ENCODE measurements around the gene TENM4.

Gene TENM4

DNA sequence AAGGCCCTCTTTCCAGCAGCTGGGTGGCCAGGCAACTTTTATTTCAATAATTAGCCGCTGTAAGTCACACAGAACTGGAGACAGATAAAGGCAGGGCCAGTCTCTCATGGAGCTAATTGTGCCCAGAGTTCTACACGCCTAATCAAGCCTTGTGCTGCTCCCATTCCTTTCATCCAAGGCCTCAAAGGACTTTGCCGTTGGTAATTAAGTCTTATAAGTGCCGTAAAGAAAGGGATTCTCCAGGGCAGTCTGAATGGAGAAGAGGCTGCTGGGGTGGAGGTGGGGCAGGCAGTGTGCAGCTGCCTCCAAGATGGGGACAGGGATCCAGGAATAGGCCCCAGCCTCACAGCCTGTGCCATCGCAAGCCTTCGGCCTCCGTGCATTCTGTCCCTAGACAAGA is 357.9 kb downstream of the TENM4 start:
- H3K4me3 Mint-ChIP-seq, result no peak overlapping the region
- H3K27ac Mint-ChIP-seq (ENCODE audit: low read depth), result no peak overlapping the region
- no peak for DNase-seq (ENCODE audit: low spot score in 2 of 2)
- H3K27me3 Mint-ChIP-seq, result peaks cover 2% of the 10 kb centered on the region
- no peaks in the 10 kb centered on the region for H3K36me3 Mint-ChIP-seq (ENCODE audit: insufficient read depth)
- H3K9me3 Mint-ChIP-seq, result no peaks in the 10 kb centered on the region
- H3K4me1 Mint-ChIP-seq, result no peaks in the 10 kb centered on the region
- ATAC-seq (replicated peaks; ENCODE audit: extremely low read depth, poor library complexity, severe bottlenecking), result no peak

DNA sequence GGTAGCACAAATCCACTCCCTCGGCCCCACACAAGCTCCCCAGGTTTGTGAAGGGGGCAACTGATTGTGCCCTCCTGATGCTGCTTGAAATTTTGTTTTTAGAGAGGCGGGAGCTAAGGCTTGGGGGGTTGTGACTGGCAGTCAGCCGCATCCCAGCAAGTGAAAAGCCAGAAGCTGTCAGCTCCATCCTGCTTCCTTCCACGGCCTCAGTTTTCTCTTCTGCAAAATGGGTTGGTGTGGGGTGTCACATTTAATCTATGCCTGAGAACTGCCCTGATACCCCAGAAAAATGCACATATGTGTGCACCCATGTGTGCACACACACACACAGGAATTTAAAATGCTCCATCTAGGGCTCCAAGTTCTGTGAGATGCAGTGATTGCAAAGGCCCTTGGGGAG is 358.6 kb downstream of the TENM4 start:
- Mint-ChIP-seq H3K4me3 (no peak overlapping the region), H3K9me3 (no peaks in the 10 kb centered on the region), H3K27me3 (peaks cover 8% of the 10 kb centered on the region), H3K36me3 (ENCODE audit: insufficient read depth) (no peaks in the 10 kb centered on the region), H3K4me1 (no peaks in the 10 kb centered on the region), H3K27ac (ENCODE audit: low read depth) (no peak overlapping the region)
- ATAC-seq (replicated peaks; ENCODE audit: extremely low read depth, poor library complexity, severe bottlenecking) (no peak), DNase-seq (ENCODE audit: low spot score in 2 of 2) (no peak)

DNA sequence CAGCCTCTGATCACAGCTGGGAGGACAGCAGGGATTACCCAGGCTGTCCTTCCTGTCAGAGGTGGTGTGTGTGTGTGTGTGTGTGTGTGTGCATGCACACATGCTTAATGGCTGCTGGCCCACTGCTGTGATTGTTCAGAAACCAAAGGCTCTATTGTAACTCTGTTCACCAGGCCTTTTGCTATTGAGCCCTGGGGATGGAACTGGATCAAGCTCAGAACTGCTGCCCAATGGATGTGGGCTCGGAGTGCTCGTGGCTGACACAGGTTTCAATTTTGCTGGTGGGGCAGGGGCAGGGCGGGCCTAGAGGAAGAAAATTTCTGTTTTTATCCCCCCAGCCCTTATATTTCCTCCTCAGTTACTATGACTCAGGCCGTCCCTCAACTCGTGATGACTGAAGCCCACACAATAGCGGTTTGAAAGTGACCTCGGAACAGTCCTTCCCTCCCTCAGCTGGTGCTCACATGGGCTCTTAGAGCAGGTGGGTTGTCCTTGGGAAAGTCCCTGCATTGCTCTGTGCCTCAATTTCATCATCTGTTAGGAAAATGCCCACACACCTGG is 359.3 kb downstream of the TENM4 start:
- ATAC-seq (replicated peaks; ENCODE audit: extremely low read depth, poor library complexity, severe bottlenecking) (no peak), DNase-seq (ENCODE audit: low spot score in 2 of 2) (no peak)
- no peaks in the 10 kb centered on the region for H3K4me1 Mint-ChIP-seq
- H3K9me3 Mint-ChIP-seq, result no peaks in the 10 kb centered on the region
- H3K4me3 Mint-ChIP-seq, result no peak overlapping the region
- H3K27me3 Mint-ChIP-seq, result peaks cover 13% of the 10 kb centered on the region
- no peaks in the 10 kb centered on the region for H3K36me3 Mint-ChIP-seq (ENCODE audit: insufficient read depth)
- no peak overlapping the region for H3K27ac Mint-ChIP-seq (ENCODE audit: low read depth)

DNA sequence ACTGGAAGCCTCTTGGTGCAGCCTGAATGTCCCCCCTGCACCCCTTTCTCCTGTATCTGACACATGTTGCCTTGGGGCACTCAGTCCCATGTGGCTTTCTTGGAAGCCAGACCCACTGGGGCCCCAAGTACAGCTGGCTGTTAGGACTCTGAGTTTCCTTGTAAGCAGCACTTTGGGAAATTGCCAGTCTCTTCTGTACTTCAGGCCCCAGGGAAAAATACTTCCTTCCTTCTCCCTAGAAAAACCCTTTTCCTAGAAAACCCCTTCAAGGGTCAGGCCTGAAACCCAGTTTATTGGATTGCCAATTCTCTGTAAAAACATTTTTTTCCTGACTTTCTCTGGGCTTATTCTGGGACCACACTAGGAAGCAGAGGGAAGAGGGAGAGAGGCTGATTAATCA is 360.3 kb downstream of the TENM4 start:
- no peaks in the 10 kb centered on the region for H3K4me1 Mint-ChIP-seq

DNA sequence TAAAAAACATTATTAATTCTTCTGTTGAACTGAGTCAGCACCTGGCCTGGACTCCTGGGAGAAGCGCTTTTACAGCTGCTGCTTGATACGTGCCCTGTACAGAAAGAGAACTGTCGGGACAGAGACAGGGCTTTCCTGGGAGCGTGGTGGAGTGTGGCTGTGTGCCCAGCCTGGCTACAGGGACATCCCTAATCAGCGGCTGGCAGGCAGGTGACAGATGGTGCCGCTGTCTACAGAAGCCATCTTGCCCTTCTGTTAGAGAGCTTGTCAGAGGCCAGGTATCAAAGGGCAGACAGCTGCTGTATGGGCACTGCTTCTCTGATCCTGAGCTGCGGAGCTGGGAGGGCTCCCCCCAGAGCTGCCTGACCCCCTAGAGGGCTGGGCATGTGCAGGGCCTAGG is 361.8 kb downstream of the TENM4 start:
- no peak for ATAC-seq (replicated peaks; ENCODE audit: extremely low read depth, poor library complexity, severe bottlenecking)
- no peaks in the 10 kb centered on the region for H3K4me1 Mint-ChIP-seq
- DNase-seq (ENCODE audit: low spot score in 2 of 2), result no peak
- peaks cover 13% of the 10 kb centered on the region for H3K27me3 Mint-ChIP-seq
- H3K27ac Mint-ChIP-seq (ENCODE audit: low read depth), result no peak overlapping the region
- H3K4me3 Mint-ChIP-seq, result no peak overlapping the region
- H3K36me3 Mint-ChIP-seq (ENCODE audit: insufficient read depth), result no peaks in the 10 kb centered on the region
- H3K9me3 Mint-ChIP-seq, result no peaks in the 10 kb centered on the region

More for the DNA sequence above, 360.3 kb downstream of the TENM4 start:
- peaks cover 13% of the 10 kb centered on the region for H3K27me3 Mint-ChIP-seq
- H3K4me3 Mint-ChIP-seq, result no peak overlapping the region
- DNase-seq (ENCODE audit: low spot score in 2 of 2) (no peak), ATAC-seq (replicated peaks; ENCODE audit: extremely low read depth, poor library complexity, severe bottlenecking) (no peak)
- H3K27ac Mint-ChIP-seq (ENCODE audit: low read depth), result no peak overlapping the region
- H3K36me3 Mint-ChIP-seq (ENCODE audit: insufficient read depth), result no peaks in the 10 kb centered on the region
- H3K9me3 Mint-ChIP-seq, result no peaks in the 10 kb centered on the region

DNA sequence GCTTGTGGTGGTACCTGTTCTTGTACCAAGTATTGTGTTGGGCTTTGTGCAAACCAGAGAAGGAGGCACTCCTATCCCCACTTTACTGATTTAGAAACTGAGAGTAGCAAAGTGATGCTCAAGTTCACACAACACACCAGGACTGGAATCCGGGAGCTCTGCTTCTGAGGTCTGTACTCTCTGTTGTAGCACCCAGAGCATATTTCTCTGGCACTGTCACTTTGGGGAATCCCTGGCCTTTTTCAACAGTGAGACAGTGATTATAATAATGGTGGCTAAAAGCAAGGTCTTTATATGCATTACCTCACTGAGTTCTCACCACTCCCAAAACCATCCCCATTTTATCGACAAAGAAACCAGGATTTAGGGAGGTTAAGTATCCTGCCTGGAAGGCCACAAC is 362.4 kb downstream of the TENM4 start:
- ATAC-seq (replicated peaks; ENCODE audit: extremely low read depth, poor library complexity, severe bottlenecking) (no peak), DNase-seq (ENCODE audit: low spot score in 2 of 2) (no peak)
- no peak overlapping the region for H3K4me3 Mint-ChIP-seq
- H3K27ac Mint-ChIP-seq (ENCODE audit: low read depth), result no peak overlapping the region
- no peaks in the 10 kb centered on the region for H3K36me3 Mint-ChIP-seq (ENCODE audit: insufficient read depth)
- H3K9me3 Mint-ChIP-seq, result no peaks in the 10 kb centered on the region
- no peaks in the 10 kb centered on the region for H3K4me1 Mint-ChIP-seq
- H3K27me3 Mint-ChIP-seq, result peaks cover 13% of the 10 kb centered on the region

DNA sequence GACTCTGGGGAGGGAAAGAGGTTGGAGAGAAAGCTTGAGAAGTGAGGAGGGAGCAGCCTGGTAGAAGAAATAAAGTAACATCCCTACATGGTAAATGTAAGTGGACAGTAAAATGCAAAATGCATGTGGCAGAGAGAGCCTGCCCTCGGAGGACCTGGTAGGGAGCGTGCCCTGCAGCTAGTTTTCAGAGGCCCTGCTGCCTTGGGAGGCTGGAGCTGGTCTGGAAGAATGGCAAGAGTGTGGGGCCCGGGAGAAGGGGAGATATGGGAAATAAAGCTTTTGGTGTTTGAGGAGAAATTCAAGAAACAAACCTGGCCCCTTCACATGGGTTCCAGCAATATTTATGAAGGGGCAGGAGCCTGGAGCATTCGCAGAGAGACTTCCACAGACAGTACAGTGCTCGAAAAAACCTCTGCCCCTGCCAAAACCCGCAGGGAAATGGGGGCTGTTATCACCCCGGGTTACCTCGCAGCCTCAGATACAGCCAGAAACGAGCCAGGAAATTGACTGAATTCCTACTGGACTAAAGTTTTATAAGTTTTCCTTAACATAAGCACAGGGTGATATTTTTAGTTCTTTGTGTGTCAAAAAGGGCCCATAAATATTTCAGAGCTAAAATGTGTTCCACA is 363.0 kb downstream of the TENM4 start:
- DNase-seq (ENCODE audit: low spot score in 2 of 2) (no peak), ATAC-seq (replicated peaks; ENCODE audit: extremely low read depth, poor library complexity, severe bottlenecking) (no peak)
- Mint-ChIP-seq H3K27me3 (peaks cover 13% of the 10 kb centered on the region), H3K4me1 (no peaks in the 10 kb centered on the region), H3K27ac (ENCODE audit: low read depth) (no peak overlapping the region), H3K4me3 (no peak overlapping the region), H3K9me3 (no peaks in the 10 kb centered on the region), H3K36me3 (ENCODE audit: insufficient read depth) (no peaks in the 10 kb centered on the region)

DNA sequence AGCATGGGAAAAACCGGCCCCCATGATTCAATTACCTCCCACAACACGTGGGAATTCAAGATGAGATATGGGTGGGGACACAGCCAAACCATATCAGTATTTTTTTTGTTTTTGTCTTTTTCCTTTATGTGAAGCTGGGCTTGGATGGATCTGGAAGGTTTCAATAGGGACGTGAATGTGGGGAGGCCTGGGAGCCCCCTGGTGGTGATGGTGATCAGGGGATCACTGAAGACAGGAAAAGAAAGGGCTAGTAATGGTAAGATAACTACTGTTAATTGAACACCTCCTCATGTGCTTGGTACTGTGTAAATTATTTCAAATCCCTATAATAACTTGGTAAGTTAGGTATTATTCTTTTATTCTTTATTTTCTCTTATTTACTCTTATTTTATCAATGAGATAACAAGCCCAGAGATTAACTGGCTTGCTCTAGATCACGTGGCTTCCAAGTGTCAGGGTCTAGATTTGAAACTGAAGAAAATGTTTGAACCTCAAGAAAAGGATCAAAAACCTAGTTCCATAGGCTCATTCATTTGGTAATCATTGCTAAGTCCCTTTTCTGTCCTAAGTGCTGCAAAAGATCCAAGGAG is 364.2 kb downstream of the TENM4 start:
- no peak for ATAC-seq (replicated peaks; ENCODE audit: extremely low read depth, poor library complexity, severe bottlenecking)

DNA sequence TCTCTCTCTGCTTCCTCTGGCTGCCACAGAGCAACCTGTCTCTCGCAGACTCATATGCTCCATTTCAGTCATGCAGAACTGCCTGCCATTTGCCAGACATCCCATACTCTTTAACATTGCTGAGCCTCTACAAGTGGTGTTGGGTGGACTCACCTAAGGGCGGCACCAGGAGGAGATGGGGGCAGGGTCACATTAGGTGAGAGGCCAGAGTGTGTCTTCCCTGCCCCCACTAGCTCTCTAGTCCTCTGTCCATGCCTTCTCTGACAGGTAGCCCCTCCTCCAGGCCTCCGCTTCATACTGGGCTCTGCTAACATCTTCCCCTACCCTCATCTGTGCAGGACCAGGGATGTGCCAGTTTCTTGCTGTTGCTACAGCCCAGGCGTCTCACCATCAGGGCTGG is 366.3 kb downstream of the TENM4 start:
- ATAC-seq (replicated peaks; ENCODE audit: extremely low read depth, poor library complexity, severe bottlenecking) (no peak), DNase-seq (ENCODE audit: low spot score in 2 of 2) (no peak)
- no peaks in the 10 kb centered on the region for H3K36me3 Mint-ChIP-seq (ENCODE audit: insufficient read depth)

More for the DNA sequence above, 364.2 kb downstream of the TENM4 start:
- no peaks in the 10 kb centered on the region for H3K36me3 Mint-ChIP-seq (ENCODE audit: insufficient read depth)
- DNase-seq (ENCODE audit: low spot score in 2 of 2), result no peak
- no peak overlapping the region for H3K4me3 Mint-ChIP-seq
- peaks cover 13% of the 10 kb centered on the region for H3K27me3 Mint-ChIP-seq
- no peaks in the 10 kb centered on the region for H3K9me3 Mint-ChIP-seq
- H3K4me1 Mint-ChIP-seq, result no peaks in the 10 kb centered on the region
- H3K27ac Mint-ChIP-seq (ENCODE audit: low read depth), result no peak overlapping the region

DNA sequence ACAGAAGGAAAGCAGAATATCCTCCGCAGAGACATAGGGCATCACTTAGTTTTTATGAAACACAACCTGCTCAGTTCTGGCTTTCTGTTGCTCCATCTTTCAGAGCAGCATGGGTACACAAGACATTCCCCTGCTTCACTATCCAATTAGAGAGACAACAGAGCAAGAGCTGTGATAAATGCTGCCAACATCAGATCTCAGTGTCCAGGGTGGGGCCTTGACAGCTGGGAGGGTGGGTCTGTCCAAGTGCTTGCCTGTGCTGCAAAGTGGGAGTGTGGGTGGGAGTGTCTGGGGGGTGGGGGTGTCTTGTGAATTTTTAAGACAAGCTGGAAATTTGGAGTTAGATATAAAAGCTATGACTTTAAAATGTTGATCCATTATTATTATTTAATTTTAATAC is 369.6 kb downstream of the TENM4 start:
- Mint-ChIP-seq H3K27ac (ENCODE audit: low read depth) (no peak overlapping the region), H3K27me3 (no peaks in the 10 kb centered on the region), H3K4me3 (no peak overlapping the region), H3K4me1 (peaks cover 5% of the 10 kb centered on the region), H3K9me3 (no peaks in the 10 kb centered on the region), H3K36me3 (ENCODE audit: insufficient read depth) (no peaks in the 10 kb centered on the region)
- DNase-seq (ENCODE audit: low spot score in 2 of 2) (no peak), ATAC-seq (replicated peaks; ENCODE audit: extremely low read depth, poor library complexity, severe bottlenecking) (no peak)

More for the DNA sequence above, 366.3 kb downstream of the TENM4 start:
- Mint-ChIP-seq H3K4me1 (no peaks in the 10 kb centered on the region), H3K4me3 (no peak overlapping the region), H3K27ac (ENCODE audit: low read depth) (no peak overlapping the region), H3K27me3 (peaks cover 13% of the 10 kb centered on the region), H3K9me3 (no peaks in the 10 kb centered on the region)

DNA sequence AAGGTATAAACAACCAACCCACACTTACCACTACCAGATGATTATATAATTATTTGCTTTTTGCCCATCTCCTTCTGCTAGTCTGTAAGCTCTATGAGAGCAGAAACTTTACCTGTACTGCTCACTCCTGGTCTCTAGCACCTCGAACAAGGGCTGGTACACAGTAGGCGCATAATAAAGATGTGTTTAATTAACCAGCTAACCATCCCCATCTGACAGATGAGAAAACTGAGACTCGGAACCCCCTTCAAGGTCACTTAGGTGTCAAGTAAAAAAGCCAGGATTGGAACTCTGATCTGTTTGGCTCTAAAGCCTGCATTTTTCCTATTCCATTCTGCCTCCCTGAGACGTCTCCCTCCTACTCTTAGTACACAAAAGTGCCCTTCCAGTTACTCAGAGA is 370.3 kb downstream of the TENM4 start:
- no peak for DNase-seq (ENCODE audit: low spot score in 2 of 2)
- H3K27me3 Mint-ChIP-seq, result no peaks in the 10 kb centered on the region
- no peaks in the 10 kb centered on the region for H3K9me3 Mint-ChIP-seq
- no peak overlapping the region for H3K4me3 Mint-ChIP-seq
- no peak for ATAC-seq (replicated peaks; ENCODE audit: extremely low read depth, poor library complexity, severe bottlenecking)
- no peak overlapping the region for H3K27ac Mint-ChIP-seq (ENCODE audit: low read depth)
- peaks cover 5% of the 10 kb centered on the region for H3K4me1 Mint-ChIP-seq
- no peaks in the 10 kb centered on the region for H3K36me3 Mint-ChIP-seq (ENCODE audit: insufficient read depth)

DNA sequence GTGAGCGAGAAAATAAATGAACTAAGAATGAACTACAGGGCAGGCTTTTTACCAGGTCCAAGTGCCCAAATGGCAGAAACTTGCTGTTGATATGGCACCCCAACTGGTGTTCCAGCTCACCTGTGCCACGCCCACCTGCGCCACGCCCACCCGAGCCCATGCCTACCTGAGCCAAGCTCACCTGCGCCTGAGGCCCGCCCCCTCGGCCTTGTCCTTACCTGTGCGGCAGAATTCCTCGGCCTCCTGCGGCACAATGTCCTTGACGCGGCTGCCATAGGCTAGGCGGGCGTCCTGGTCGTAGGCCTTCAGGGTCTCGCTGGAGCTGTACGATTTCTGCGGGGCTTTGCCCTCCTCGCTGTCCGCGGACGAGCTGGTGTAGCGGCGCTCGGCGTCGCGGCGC is 371.3 kb downstream of the TENM4 start:
- DNase-seq (ENCODE audit: low spot score in 2 of 2) (no peak), ATAC-seq (replicated peaks; ENCODE audit: extremely low read depth, poor library complexity, severe bottlenecking) (no peak)
- no peaks in the 10 kb centered on the region for H3K27me3 Mint-ChIP-seq
- H3K27ac Mint-ChIP-seq (ENCODE audit: low read depth), result no peak overlapping the region
- peaks cover 5% of the 10 kb centered on the region for H3K4me1 Mint-ChIP-seq
- H3K4me3 Mint-ChIP-seq, result no peak overlapping the region
- H3K9me3 Mint-ChIP-seq, result no peaks in the 10 kb centered on the region
- H3K36me3 Mint-ChIP-seq (ENCODE audit: insufficient read depth), result no peaks in the 10 kb centered on the region

DNA sequence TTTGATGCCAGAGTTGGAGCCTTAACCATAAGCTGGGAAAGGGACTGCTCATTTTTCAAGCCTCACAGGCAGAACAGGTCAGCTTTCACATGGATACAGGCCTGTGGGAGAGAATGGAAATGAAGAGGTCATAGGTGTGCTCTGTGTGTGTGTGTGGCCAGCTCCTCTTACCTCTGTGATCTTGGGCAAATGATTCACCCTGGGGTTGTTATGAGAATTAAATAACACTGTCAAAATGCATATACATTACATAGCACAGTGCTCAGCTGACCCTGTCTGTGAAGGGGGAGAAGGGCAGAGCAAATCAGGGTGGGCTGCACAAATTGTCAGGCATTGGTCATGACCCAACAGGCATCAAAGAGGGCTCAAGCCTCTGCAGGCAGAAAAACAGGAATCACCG is 372.5 kb downstream of the TENM4 start:
- ATAC-seq (replicated peaks; ENCODE audit: extremely low read depth, poor library complexity, severe bottlenecking) (no peak), DNase-seq (ENCODE audit: low spot score in 2 of 2) (no peak)
- H3K4me3 Mint-ChIP-seq, result no peak overlapping the region
- H3K9me3 Mint-ChIP-seq, result no peaks in the 10 kb centered on the region
- H3K27ac Mint-ChIP-seq (ENCODE audit: low read depth), result no peak overlapping the region
- H3K4me1 Mint-ChIP-seq, result peaks cover 5% of the 10 kb centered on the region
- no peaks in the 10 kb centered on the region for H3K27me3 Mint-ChIP-seq
- H3K36me3 Mint-ChIP-seq (ENCODE audit: insufficient read depth), result no peaks in the 10 kb centered on the region

Measured in central memory CD8-positive, alpha-beta T cell (primary cell).